Osteocyte (in vitro differentiated cells): ENCODE measurements around the gene CIITA. TPM values are rescaled to one million over a fixed set of nuclear protein-coding genes. Genes with fewer than 3 reads are reported as not detected.

ENCODE experiments used
- DNase-seq: peaks from one replicate; pipeline ENCODE4 v3.0.0; 2021; ENCODE audit warnings: mixed read lengths; ENCODE audit not compliant: unreplicated experiment; ENCODE audit errors: extremely low spot score
- H3K27ac Mint-ChIP-seq: one replicate; pipeline ENCODE4 v1.8.0; 2021; ENCODE audit warnings: mild to moderate bottlenecking, mixed read lengths; ENCODE audit not compliant: unreplicated experiment
- H3K27me3 Mint-ChIP-seq: one replicate; pipeline ENCODE4 v1.8.0; 2021; ENCODE audit warnings: mixed read lengths; ENCODE audit not compliant: unreplicated experiment
- H3K36me3 Mint-ChIP-seq: one replicate; pipeline ENCODE4 v1.8.0; 2021; ENCODE audit warnings: mixed read lengths; ENCODE audit not compliant: unreplicated experiment
- H3K4me1 Mint-ChIP-seq: one replicate; pipeline ENCODE4 v1.8.0; 2021; ENCODE audit warnings: mixed read lengths; ENCODE audit not compliant: unreplicated experiment
- H3K4me3 Mint-ChIP-seq: one replicate; pipeline ENCODE4 v1.8.0; 2021; ENCODE audit warnings: mild to moderate bottlenecking, moderate library complexity, mixed read lengths; ENCODE audit not compliant: unreplicated experiment
- H3K9me3 Mint-ChIP-seq: one replicate; pipeline ENCODE4 v1.8.0; 2021; ENCODE audit warnings: mixed read lengths; ENCODE audit not compliant: unreplicated experiment
- CTCF ChIP-seq: fragments of 200-600 bp; sonication (generic); IDR thresholded peaks from 2 replicates; pipeline ENCODE4 v1.5.0; 2021; ENCODE audit warnings: antibody characterized with exemption, mild to moderate bottlenecking, moderate library complexity
- total RNA-seq: library from RNA; stranded (reverse); gene quantifications from 2 replicates; pipeline ENCODE4 v1.2.1, GENCODE V29; 2021

Gene CIITA
- total RNA-seq, 1 donor from 2014 or later, result not detected

GRCh38 chr16:10836174-10836853 lies 40.7 kb upstream of the CIITA start:
- no peak for TF ChIP-seq CTCF
- Mint-ChIP-seq H3K27me3 (peaks cover 10% of the 10 kb centered on the region), H3K36me3 (no peaks in the 10 kb centered on the region), H3K4me3 (no peak overlapping the region), H3K27ac (no peak overlapping the region), H3K9me3 (no peaks in the 10 kb centered on the region), H3K4me1 (no peaks in the 10 kb centered on the region)
- no peak for DNase-seq

GRCh38 chr16:10838621-10839278 lies 38.3 kb upstream of the CIITA start:
- Mint-ChIP-seq H3K9me3 (no peaks in the 10 kb centered on the region), H3K27me3 (peaks cover 10% of the 10 kb centered on the region), H3K27ac (no peak overlapping the region), H3K4me1 (no peaks in the 10 kb centered on the region), H3K4me3 (no peak overlapping the region), H3K36me3 (no peaks in the 10 kb centered on the region)
- TF ChIP-seq CTCF, result no peak
- no peak for DNase-seq

- no peak for DNase-seq
- no peak for TF ChIP-seq CTCF
- H3K27me3 Mint-ChIP-seq, result peaks cover 10% of the 10 kb centered on the region
- H3K9me3 Mint-ChIP-seq, result no peaks in the 10 kb centered on the region
- no peak overlapping the region for H3K4me3 Mint-ChIP-seq
- H3K4me1 Mint-ChIP-seq, result no peaks in the 10 kb centered on the region
- no peaks in the 10 kb centered on the region for H3K36me3 Mint-ChIP-seq
- no peak overlapping the region for H3K27ac Mint-ChIP-seq
Measured at GRCh38 chr16:10839279-10839666, 37.7 kb upstream of the CIITA start.

- Mint-ChIP-seq H3K4me3 (no peak overlapping the region), H3K36me3 (no peaks in the 10 kb centered on the region), H3K27me3 (peaks cover 10% of the 10 kb centered on the region), H3K4me1 (no peaks in the 10 kb centered on the region), H3K9me3 (no peaks in the 10 kb centered on the region), H3K27ac (no peak overlapping the region)
- TF ChIP-seq CTCF, result no peak
- no peak for DNase-seq
Measured at GRCh38 chr16:10840703-10841102, 36.3 kb upstream of the CIITA start.

- no peak for DNase-seq
- Mint-ChIP-seq H3K27me3 (peaks cover under 1% of the 10 kb centered on the region), H3K4me1 (no peaks in the 10 kb centered on the region), H3K27ac (no peak overlapping the region), H3K36me3 (no peaks in the 10 kb centered on the region), H3K4me3 (no peak overlapping the region), H3K9me3 (no peaks in the 10 kb centered on the region)
- TF ChIP-seq CTCF, result no peak
Measured at GRCh38 chr16:10846213-10846998, 30.6 kb upstream of the CIITA start.
